Gastrocnemius medialis (tissue), 4 donors: ENCODE results near the gene OR6C76.

Experiments used
- POLR2A ChIP-seq, 2 donors: fragments of 450-650 bp; IDR thresholded peaks; one replicate each; pipeline ENCODE4 v1.6.1; 2017; ENCODE audit warnings: antibody characterized with exemption in 2 of 2, mild to moderate bottlenecking in 2 of 2, moderate library complexity in 2 of 2
- TF ChIP-seq, protein P1 (sequence below), 5 experiments: fragments of 450-650 bp in 3 of 5; fragments of 200-600 bp in 2 of 5; sonication (generic) in 2 of 5; IDR thresholded peaks in 4 of 5; conservative IDR thresholded peaks in 1 of 5; 1 replicate in 4 of 5; 2 replicates in 1 of 5; pipeline ENCODE4 v1.5.1; 2016 to 2019; ENCODE audit warnings: antibody characterized with exemption in 5 of 5, mild to moderate bottlenecking in 3 of 5, moderate library complexity in 3 of 5

- TF ChIP-seq, protein P1, sequence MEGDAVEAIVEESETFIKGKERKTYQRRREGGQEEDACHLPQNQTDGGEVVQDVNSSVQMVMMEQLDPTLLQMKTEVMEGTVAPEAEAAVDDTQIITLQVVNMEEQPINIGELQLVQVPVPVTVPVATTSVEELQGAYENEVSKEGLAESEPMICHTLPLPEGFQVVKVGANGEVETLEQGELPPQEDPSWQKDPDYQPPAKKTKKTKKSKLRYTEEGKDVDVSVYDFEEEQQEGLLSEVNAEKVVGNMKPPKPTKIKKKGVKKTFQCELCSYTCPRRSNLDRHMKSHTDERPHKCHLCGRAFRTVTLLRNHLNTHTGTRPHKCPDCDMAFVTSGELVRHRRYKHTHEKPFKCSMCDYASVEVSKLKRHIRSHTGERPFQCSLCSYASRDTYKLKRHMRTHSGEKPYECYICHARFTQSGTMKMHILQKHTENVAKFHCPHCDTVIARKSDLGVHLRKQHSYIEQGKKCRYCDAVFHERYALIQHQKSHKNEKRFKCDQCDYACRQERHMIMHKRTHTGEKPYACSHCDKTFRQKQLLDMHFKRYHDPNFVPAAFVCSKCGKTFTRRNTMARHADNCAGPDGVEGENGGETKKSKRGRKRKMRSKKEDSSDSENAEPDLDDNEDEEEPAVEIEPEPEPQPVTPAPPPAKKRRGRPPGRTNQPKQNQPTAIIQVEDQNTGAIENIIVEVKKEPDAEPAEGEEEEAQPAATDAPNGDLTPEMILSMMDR (IDR thresholded peaks at IDR 0.05 in 4 of 5, conservative IDR thresholded peaks at IDR 0.05 in 1 of 5) = no peak
- no peak for TF ChIP-seq POLR2A (IDR thresholded peaks at IDR 0.05)
These were observed 2.5 kb downstream of the OR6C76 start for GRCh38 chr12:55428331-55429243.
